Forelimb muscle (tissue), 1 donor: ENCODE results near the gene GRIP2. TPM values are rescaled to one million over a fixed set of nuclear protein-coding genes. Genes with fewer than 3 reads are reported as not detected.

Source experiments
- polyA plus RNA-seq: library from polyadenylated mRNA; unstranded; fragments of 120-200 nt; gene quantifications from one replicate; pipeline ENCODE4 v1.2.1, GENCODE V29; 2013; ENCODE audit not compliant: insufficient read length

The GRIP2 gene
- polyA plus RNA-seq, 1 donor, result 29.3 TPM

Other genes starting within 250 kb of the GRIP2 start
- gene SLC6A6, start 137.7 kb downstream of the GRIP2 start, polyA plus RNA-seq, result 4.9 TPM
- 23.1 TPM for gene CCDC174, start 111.4 kb upstream of the GRIP2 start, polyA plus RNA-seq
- gene C3orf20, start 134.8 kb upstream of the GRIP2 start, polyA plus RNA-seq, result 0.11 TPM